CD14-positive monocyte (primary cell): ENCODE measurements around the gene SHISAL1. TPM values are rescaled to one million over a fixed set of nuclear protein-coding genes. Genes with fewer than 3 reads are reported as not detected.

ENCODE experiments used
- DNase-seq, 3 donors: peaks; one replicate each; pipeline ENCODE4 v3.0.0-alpha.2; 2011 to 2022
- H2AFZ ChIP-seq: 2 replicates; pipeline ENCODE4 v1.6.0; 2012; ENCODE audit warnings: mild to moderate bottlenecking, low read depth, low read length, inconsistent platforms; ENCODE audit not compliant: insufficient read depth, poor library complexity, severe bottlenecking
- H3K27ac ChIP-seq, 2 donors: 1 replicate in 1 of 2; 2 replicates in 1 of 2; pipeline ENCODE4 v1.5.1; 2012 to 2013; ENCODE audit warnings: low read length in 2 of 2, control low read depth in 1 of 2, inconsistent platforms in 1 of 2, low read depth in 1 of 2, mild to moderate bottlenecking in 1 of 2
- H3K27me3 ChIP-seq, 2 donors: one replicate each; pipeline versions ENCODE4 v1.6.0 to v1.6.1; 2011 to 2013; ENCODE audit warnings: low read length in 2 of 2; ENCODE audit not compliant: control insufficient read depth in 2 of 2, insufficient read depth in 2 of 2
- H3K36me3 ChIP-seq, 2 donors: replicated peaks in 1 of 2; 1 replicate in 1 of 2; 2 replicates in 1 of 2; pipeline versions ENCODE4 v1.5.1 to v1.6.1; 2012 to 2013; ENCODE audit warnings: low read length in 2 of 2, control low read depth in 1 of 2, inconsistent platforms in 1 of 2, mild to moderate bottlenecking in 1 of 2; ENCODE audit not compliant: insufficient read depth in 2 of 2, control insufficient read depth in 1 of 2
- H3K4me1 ChIP-seq, 2 donors: 1 replicate in 1 of 2; 2 replicates in 1 of 2; pipeline versions ENCODE4 v1.5.1 to v1.6.1; 2012 to 2013; ENCODE audit warnings: low read length in 2 of 2, control low read depth in 1 of 2, inconsistent platforms in 1 of 2, mild to moderate bottlenecking in 1 of 2, moderate library complexity in 1 of 2; ENCODE audit not compliant: insufficient read depth in 2 of 2, control insufficient read depth in 1 of 2
- H3K4me2 ChIP-seq: replicated peaks from 2 replicates; pipeline ENCODE3; 2012; ENCODE audit warnings: low read length, moderate library complexity, mild to moderate bottlenecking; ENCODE audit not compliant: poor library complexity, severe bottlenecking; ENCODE audit errors: extremely low read depth
- H3K4me3 ChIP-seq, 3 experiments: fragments of 200-600 bp in 1 of 3; sonication (generic) in 1 of 3; replicated peaks in 1 of 3; 1 replicate in 2 of 3; 2 replicates in 1 of 3; pipeline ENCODE4 v1.5.1; 2011 to 2013; ENCODE audit warnings: low read length in 3 of 3, mild to moderate bottlenecking in 3 of 3, control low read depth in 2 of 3, low read depth in 2 of 3, inconsistent platforms in 1 of 3, moderate library complexity in 1 of 3
- H3K79me2 ChIP-seq: 2 replicates; pipeline ENCODE4 v1.6.0; 2012; ENCODE audit warnings: mild to moderate bottlenecking, control low read depth, inconsistent platforms, low read length, moderate library complexity; ENCODE audit not compliant: insufficient read depth
- H3K9ac ChIP-seq: 2 replicates; pipeline ENCODE4 v1.6.0; 2017; ENCODE audit warnings: low read length, mild to moderate bottlenecking; ENCODE audit not compliant: insufficient read depth, poor library complexity, severe bottlenecking
- H3K9me3 ChIP-seq, 2 donors: replicated peaks in 1 of 2; 1 replicate in 1 of 2; 2 replicates in 1 of 2; pipeline versions ENCODE4 v1.5.1 to v1.6.1; 2012 to 2013; ENCODE audit warnings: low read length in 2 of 2, control low read depth in 1 of 2; ENCODE audit not compliant: control insufficient read depth in 1 of 2, insufficient read depth in 1 of 2
- H4K20me1 ChIP-seq: 2 replicates; pipeline ENCODE4 v1.6.0; 2012; ENCODE audit warnings: mild to moderate bottlenecking, low read length, control low read depth, moderate library complexity; ENCODE audit not compliant: insufficient read depth
- H3K27ac Mint-ChIP-seq, 7 donors: one replicate each; pipeline ENCODE4 v1.8.0; 2020; ENCODE audit warnings: mild to moderate bottlenecking in 7 of 7, mixed read lengths in 7 of 7, moderate library complexity in 6 of 7, inconsistent platforms in 2 of 7
- H3K27me3 Mint-ChIP-seq, 3 donors: one replicate each; pipeline ENCODE4 v1.8.0; 2021 to 2022; ENCODE audit warnings: low read depth in 3 of 3, mild to moderate bottlenecking in 3 of 3, mixed read lengths in 3 of 3, moderate library complexity in 3 of 3, inconsistent platforms in 1 of 3
- H3K36me3 Mint-ChIP-seq, 2 donors: one replicate each; pipeline ENCODE4 v1.8.0; 2020; ENCODE audit warnings: mixed read lengths in 2 of 2, inconsistent platforms in 1 of 2, mild to moderate bottlenecking in 1 of 2
- H3K4me1 Mint-ChIP-seq: one replicate; pipeline ENCODE4 v1.8.0; 2020; ENCODE audit warnings: mild to moderate bottlenecking, mixed read lengths
- H3K4me3 Mint-ChIP-seq, 2 donors: one replicate each; pipeline ENCODE4 v1.8.0; 2020; ENCODE audit warnings: mild to moderate bottlenecking in 2 of 2, mixed read lengths in 2 of 2, moderate library complexity in 1 of 2
- H3K9me3 Mint-ChIP-seq, 7 donors: one replicate each; pipeline ENCODE4 v1.8.0; 2020 to 2022; ENCODE audit warnings: mixed read lengths in 7 of 7, mild to moderate bottlenecking in 6 of 7, moderate library complexity in 6 of 7, inconsistent platforms in 2 of 7
- WGBS: methylation state at CpG from one replicate; pipeline ENCODE4 v1.1.5; 2013; ENCODE audit warnings: missing lambda C conversion rate; ENCODE audit not compliant: insufficient coverage; 5-methylcytosine and 5-hydroxymethylcytosine counted together
- intact Hi-C, 2 donors: fragments of 100-400 bp; cut with micrococcal nuclease; formaldehyde crosslinking; loops; one replicate each; pipeline versions ENCODE4 v1.15.0 to v1.15.1; 2023
- polyA plus RNA-seq, 3 donors: library from polyadenylated mRNA; depleted of rRNA in 1 of 3; unstranded in 2 of 3; stranded (reverse) in 1 of 3; fragments of 300-500 nt in 2 of 3; fragments of >200 nt in 1 of 3; fragmentation: Illumina TruSeq in 2 of 3; gene quantifications; 1 replicate in 2 of 3; 2 replicates in 1 of 3; pipeline ENCODE4 v1.2.3, GENCODE V29; 2012 to 2021
- TF ChIP-seq, protein P1 (sequence below): fragments of 200-600 bp; IDR thresholded peaks from one replicate; pipeline ENCODE4 v1.8.0; 2022; ENCODE audit warnings: antibody characterized with exemption, mild to moderate bottlenecking

SHISAL1 gene
- polyA plus RNA-seq, 3 donors, result not detected

DNA sequence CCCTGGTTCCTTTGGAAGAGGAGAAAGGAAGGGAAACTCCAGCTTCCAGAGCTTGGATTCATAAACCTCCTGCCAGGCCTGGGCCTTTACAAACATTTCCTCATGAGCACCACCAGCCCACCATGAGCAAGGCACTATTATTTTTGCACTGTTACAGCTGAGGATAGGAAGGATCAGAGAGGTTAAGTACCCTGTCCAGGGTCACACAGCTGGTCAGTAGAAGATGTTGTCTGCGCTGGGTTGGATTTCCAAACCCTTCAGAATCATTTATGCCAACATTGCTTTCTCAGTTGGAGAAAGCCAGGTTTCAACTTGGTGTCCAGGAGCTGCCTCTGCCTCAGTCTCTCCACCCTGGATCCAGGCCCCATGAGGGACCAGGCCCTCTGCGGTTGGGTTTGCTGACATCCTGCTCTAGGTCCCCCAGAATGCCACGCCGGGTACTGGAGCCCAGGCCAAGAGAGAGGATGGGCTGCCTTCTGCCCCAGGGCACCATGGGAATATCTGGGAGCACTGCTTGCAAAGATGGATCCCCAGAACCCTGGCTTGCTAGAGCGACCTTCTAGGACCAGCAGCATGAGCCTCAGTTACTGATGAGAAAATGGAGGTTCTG is 29.7 kb upstream of the SHISAL1 start:
- H3K4me1 Mint-ChIP-seq, result no peaks in the 10 kb centered on the region
- Histone ChIP-seq H3K4me2 (no peak overlapping the region), H3K4me3 (no peak overlapping the region), H3K9ac (no peak overlapping the region), H3K79me2 (no peaks in the 10 kb centered on the region), H4K20me1 (no peaks in the 10 kb centered on the region), H3K4me1 (no peaks in the 10 kb centered on the region), H3K27me3 (no peaks in the 10 kb centered on the region), H3K27ac (no peak overlapping the region), H2AFZ (no peak overlapping the region), H3K9me3 (no peaks in the 10 kb centered on the region), H3K36me3 (no peaks in the 10 kb centered on the region)
- DNase-seq, result no peak
- peaks cover 3 to 14% (median 8%) of the 10 kb centered on the region in 3 donors for H3K27me3 Mint-ChIP-seq
- no peaks in the 10 kb centered on the region for H3K36me3 Mint-ChIP-seq
- no peak overlapping the region for H3K27ac Mint-ChIP-seq
- H3K9me3 Mint-ChIP-seq, result no peaks in the 10 kb centered on the region
- intact Hi-C loops, result no loop called here
- no peak overlapping the region for H3K4me3 Mint-ChIP-seq
- TF ChIP-seq, protein P1, sequence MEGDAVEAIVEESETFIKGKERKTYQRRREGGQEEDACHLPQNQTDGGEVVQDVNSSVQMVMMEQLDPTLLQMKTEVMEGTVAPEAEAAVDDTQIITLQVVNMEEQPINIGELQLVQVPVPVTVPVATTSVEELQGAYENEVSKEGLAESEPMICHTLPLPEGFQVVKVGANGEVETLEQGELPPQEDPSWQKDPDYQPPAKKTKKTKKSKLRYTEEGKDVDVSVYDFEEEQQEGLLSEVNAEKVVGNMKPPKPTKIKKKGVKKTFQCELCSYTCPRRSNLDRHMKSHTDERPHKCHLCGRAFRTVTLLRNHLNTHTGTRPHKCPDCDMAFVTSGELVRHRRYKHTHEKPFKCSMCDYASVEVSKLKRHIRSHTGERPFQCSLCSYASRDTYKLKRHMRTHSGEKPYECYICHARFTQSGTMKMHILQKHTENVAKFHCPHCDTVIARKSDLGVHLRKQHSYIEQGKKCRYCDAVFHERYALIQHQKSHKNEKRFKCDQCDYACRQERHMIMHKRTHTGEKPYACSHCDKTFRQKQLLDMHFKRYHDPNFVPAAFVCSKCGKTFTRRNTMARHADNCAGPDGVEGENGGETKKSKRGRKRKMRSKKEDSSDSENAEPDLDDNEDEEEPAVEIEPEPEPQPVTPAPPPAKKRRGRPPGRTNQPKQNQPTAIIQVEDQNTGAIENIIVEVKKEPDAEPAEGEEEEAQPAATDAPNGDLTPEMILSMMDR, result no peak
- WGBS, result 94% methylated on average over 4 of the region's 5 CpGs

DNA sequence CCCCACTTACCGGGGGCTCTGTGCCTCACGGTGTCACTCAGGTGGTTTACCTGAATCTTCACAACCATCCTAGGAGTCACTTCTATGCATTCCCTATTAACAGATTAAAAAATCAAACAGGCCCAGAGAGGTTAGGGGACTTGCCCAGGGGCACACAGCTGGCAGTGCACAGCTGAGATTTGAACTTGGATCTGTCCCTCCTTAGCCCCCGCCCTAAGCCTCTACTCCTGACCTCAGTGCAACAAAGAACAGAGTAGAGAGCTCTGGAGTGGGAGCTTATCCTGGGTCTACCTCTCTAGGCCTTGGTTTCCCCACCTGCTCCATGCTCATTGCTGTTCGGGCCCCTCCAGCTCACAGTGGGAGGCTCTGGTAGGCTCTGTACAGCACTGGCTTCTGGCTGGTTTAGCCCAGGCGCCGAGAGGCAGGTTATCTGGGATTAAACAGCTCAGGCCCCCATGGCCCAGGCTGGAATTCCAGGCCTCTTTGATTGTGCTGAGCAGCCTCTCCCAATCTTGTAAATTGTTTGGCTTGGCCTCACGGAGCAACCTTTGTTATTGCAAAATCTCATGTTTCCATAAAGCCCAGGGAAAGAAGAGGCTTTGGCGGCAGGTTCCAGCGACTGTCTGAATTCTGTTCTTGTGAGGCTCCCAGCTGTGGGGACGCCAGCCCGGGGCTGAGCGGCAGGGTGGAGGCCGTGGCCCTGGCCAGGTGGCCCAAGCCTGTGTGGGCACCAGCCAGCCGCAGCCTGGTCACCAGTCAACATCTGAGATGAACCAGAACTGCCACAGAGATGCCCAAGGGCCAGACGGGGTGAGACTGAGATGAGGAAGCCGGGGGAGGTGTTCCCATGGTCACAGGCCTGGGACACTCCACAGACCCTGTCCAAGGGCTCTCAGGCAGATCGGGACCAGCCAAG is 28.9 kb upstream of the SHISAL1 start:
- no peak for DNase-seq
- H3K79me2 ChIP-seq, result no peaks in the 10 kb centered on the region
- H3K27ac ChIP-seq, result no peak overlapping the region
- no peaks in the 10 kb centered on the region for H3K9me3 Mint-ChIP-seq
- H3K27me3 Mint-ChIP-seq, result peaks cover 6 to 17% (median 9%) of the 10 kb centered on the region in 3 donors
- no peak overlapping the region for H3K4me3 ChIP-seq
- TF ChIP-seq, protein P1, result no peak
- H2AFZ ChIP-seq, result no peak overlapping the region
- WGBS, result 92% methylated on average over 13 of the region's 17 CpGs
- H3K4me1 Mint-ChIP-seq, result no peaks in the 10 kb centered on the region
- no peaks in the 10 kb centered on the region for H3K36me3 ChIP-seq
- H3K4me1 ChIP-seq, result no peaks in the 10 kb centered on the region
- H4K20me1 ChIP-seq, result no peaks in the 10 kb centered on the region
- no peak overlapping the region for H3K4me2 ChIP-seq
- H3K4me3 Mint-ChIP-seq, result no peak overlapping the region
- no peak overlapping the region for H3K9ac ChIP-seq
- no peaks in the 10 kb centered on the region for H3K36me3 Mint-ChIP-seq
- no peaks in the 10 kb centered on the region for H3K27me3 ChIP-seq
- H3K9me3 ChIP-seq, result no peaks in the 10 kb centered on the region
- no peak overlapping the region for H3K27ac Mint-ChIP-seq
- intact Hi-C loops, result no loop called here
